K562 (cell line): Measurements from ENCODE around the gene ING4. TPM values are rescaled to one million over a fixed set of nuclear protein-coding genes. Genes with fewer than 3 reads are reported as not detected.

Source experiments
- CBFA2T3 ChIP-seq: fragments of 450-650 bp; IDR thresholded peaks from 2 replicates; pipeline ENCODE4 v1.6.1; 2017
- FOXJ3 ChIP-seq: sonication (generic); formaldehyde crosslinking; IDR thresholded peaks from 2 replicates; pipeline ENCODE4 v1.4.0; 2020; ENCODE audit warnings: mild to moderate bottlenecking, missing genetic modification reagents
- GABPB1 ChIP-seq: sonication (generic); formaldehyde crosslinking; IDR thresholded peaks from 2 replicates; pipeline ENCODE4 v1.8.0; 2022; ENCODE audit warnings: mild to moderate bottlenecking, missing genetic modification reagents
- KDM4B ChIP-seq, 2 experiments: fragments of 450-650 bp in 1 of 2; sonication (generic) in 1 of 2; IDR thresholded peaks; 2 replicates each; pipeline ENCODE4 v1.6.1; 2016 to 2017; ENCODE audit warnings: borderline replicate concordance in 2 of 2, antibody characterized with exemption in 1 of 2, low read depth in 1 of 2, mild to moderate bottlenecking in 1 of 2
- NRF1 ChIP-seq, 2 experiments: fragments of 450-650 bp; IDR thresholded peaks in 1 of 2; conservative IDR thresholded peaks in 1 of 2; 2 replicates each; pipeline ENCODE4 v1.6.1; 2014; ENCODE audit warnings: mild to moderate bottlenecking in 2 of 2
- SMARCA5 ChIP-seq: fragments of 450-650 bp; IDR thresholded peaks from 2 replicates; pipeline ENCODE4 v1.6.1; 2016
- ZNF232 ChIP-seq: sonication (generic); formaldehyde crosslinking; IDR thresholded peaks from 2 replicates; pipeline ENCODE4 v1.8.0; 2022; ENCODE audit warnings: mild to moderate bottlenecking, missing genetic modification reagents
- polyA plus RNA-seq, 8 experiments: library from polyadenylated mRNA; depleted of rRNA in 4 of 8; stranded (reverse) in 5 of 8; unstranded in 3 of 8; fragments of >200 nt; fragmentation: Nextera tagmentation in 2 of 8; fragmentation: Illumina TruSeq in 1 of 8; extraction: Ambion mirVana in 2 of 8; extraction: Trizol in 1 of 8; gene quantifications; 2 replicates each; pipeline versions ENCODE4 v1.2.1 to v1.2.3, GENCODE V29; 2011 to 2014; ENCODE audit warnings: inconsistent platforms in 1 of 8, missing spikeins in 1 of 8
- total RNA-seq, 7 experiments: library from RNA; depleted of rRNA in 6 of 7; stranded (reverse); fragments of >200 nt in 6 of 7; fragmentation: Illumina TruSeq in 2 of 7; extraction: Trizol in 2 of 7; gene quantifications; 2 replicates each; pipeline versions ENCODE4 v1.2.1 to v1.2.3, GENCODE V29; 2011 to 2021; ENCODE audit warnings: low replicate concordance in 1 of 7
- TF ChIP-seq, protein P1 (sequence below), 2 experiments: fragments of 450-650 bp in 1 of 2; sonication (generic) in 1 of 2; formaldehyde crosslinking in 1 of 2; IDR thresholded peaks; 2 replicates each; pipeline versions ENCODE4 v1.7.1 to v1.9.0; 2016 to 2022; ENCODE audit warnings: inconsistent platforms in 1 of 2, mild to moderate bottlenecking in 1 of 2, missing genetic modification reagents in 1 of 2
- TF ChIP-seq, protein P2 (sequence below): fragments of 250-450 bp; sonication (Bioruptor Pico); IDR thresholded peaks from 2 replicates; pipeline ENCODE4 v1.5.0; 2020; ENCODE audit warnings: mild to moderate bottlenecking, borderline replicate concordance
- TF ChIP-seq, protein P3 (sequence below), 2 experiments: IDR thresholded peaks; 2 replicates each; pipeline ENCODE4 v1.6.1; 2012; ENCODE audit warnings: improper control_type of control experiment in 2 of 2, low read depth in 2 of 2, low read length in 2 of 2, borderline replicate concordance in 1 of 2
- TF ChIP-seq, protein P4 (sequence below): fragments of 250-450 bp; sonication (Bioruptor Pico); IDR thresholded peaks from 2 replicates; pipeline ENCODE4 v1.9.0; 2021; ENCODE audit warnings: mild to moderate bottlenecking
- TF ChIP-seq, protein P5 (sequence below): sonication (generic); IDR thresholded peaks from 2 replicates; pipeline ENCODE4 v1.6.1; 2016

ING4 gene
- total and polyA plus RNA-seq, 9 of the 15 experiments (the other 6 are each of a cell fraction or from before 2014, with no cell fraction given), result 6.6 to 30.2 (median 15.7) TPM

DNA sequence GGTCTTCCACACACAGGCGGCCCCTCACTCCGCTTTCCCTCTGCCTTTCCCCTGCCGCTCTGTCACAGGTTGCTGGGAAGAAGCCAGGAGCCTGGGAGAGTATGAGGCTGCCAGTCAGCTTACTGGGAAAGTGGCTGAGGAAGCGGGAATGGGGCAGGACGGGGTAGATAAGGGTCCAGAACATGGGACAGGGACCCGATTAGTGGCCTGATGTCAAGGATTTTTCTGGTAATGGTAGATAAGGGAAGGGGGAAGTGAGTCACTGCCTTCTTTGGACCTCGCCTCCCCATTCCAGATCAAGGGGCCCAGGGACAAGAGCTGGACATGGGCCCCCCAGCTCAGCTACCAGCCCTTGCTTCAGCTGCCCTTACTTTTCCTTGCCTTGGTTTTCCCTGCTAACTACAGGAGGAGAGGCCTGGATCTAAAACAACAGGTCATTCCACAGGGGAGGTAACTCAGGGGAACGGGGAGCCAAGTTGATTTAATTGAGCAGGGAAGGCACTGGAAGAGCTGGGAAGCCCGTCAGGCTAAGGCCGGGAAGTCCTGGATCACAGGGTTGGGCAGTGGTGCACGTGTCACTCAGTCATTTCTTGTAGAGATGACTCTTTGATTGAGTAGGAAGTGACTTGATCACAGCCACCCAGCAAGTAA, 23.6 kb downstream of the ING4 start (continued):
- TF ChIP-seq, protein P1, sequence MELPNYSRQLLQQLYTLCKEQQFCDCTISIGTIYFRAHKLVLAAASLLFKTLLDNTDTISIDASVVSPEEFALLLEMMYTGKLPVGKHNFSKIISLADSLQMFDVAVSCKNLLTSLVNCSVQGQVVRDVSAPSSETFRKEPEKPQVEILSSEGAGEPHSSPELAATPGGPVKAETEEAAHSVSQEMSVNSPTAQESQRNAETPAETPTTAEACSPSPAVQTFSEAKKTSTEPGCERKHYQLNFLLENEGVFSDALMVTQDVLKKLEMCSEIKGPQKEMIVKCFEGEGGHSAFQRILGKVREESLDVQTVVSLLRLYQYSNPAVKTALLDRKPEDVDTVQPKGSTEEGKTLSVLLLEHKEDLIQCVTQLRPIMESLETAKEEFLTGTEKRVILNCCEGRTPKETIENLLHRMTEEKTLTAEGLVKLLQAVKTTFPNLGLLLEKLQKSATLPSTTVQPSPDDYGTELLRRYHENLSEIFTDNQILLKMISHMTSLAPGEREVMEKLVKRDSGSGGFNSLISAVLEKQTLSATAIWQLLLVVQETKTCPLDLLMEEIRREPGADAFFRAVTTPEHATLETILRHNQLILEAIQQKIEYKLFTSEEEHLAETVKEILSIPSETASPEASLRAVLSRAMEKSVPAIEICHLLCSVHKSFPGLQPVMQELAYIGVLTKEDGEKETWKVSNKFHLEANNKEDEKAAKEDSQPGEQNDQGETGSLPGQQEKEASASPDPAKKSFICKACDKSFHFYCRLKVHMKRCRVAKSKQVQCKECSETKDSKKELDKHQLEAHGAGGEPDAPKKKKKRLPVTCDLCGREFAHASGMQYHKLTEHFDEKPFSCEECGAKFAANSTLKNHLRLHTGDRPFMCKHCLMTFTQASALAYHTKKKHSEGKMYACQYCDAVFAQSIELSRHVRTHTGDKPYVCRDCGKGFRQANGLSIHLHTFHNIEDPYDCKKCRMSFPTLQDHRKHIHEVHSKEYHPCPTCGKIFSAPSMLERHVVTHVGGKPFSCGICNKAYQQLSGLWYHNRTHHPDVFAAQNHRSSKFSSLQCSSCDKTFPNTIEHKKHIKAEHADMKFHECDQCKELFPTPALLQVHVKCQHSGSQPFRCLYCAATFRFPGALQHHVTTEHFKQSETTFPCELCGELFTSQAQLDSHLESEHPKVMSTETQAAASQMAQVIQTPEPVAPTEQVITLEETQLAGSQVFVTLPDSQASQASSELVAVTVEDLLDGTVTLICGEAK (IDR thresholded peaks at IDR 0.05), result no peak
- TF ChIP-seq, protein P1 (CRISPR knock-in tag; IDR thresholded peaks at IDR 0.05), result no peak
- no peak; a peak in 1 of 4 replicates for TF ChIP-seq KDM4B (IDR thresholded peaks at IDR 0.05; ENCODE audit: borderline replicate concordance in 2 of 2, low read depth in 1 of 2)
- TF ChIP-seq, protein P2, sequence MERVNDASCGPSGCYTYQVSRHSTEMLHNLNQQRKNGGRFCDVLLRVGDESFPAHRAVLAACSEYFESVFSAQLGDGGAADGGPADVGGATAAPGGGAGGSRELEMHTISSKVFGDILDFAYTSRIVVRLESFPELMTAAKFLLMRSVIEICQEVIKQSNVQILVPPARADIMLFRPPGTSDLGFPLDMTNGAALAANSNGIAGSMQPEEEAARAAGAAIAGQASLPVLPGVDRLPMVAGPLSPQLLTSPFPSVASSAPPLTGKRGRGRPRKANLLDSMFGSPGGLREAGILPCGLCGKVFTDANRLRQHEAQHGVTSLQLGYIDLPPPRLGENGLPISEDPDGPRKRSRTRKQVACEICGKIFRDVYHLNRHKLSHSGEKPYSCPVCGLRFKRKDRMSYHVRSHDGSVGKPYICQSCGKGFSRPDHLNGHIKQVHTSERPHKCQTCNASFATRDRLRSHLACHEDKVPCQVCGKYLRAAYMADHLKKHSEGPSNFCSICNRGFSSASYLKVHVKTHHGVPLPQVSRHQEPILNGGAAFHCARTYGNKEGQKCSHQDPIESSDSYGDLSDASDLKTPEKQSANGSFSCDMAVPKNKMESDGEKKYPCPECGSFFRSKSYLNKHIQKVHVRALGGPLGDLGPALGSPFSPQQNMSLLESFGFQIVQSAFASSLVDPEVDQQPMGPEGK (CRISPR knock-in tag), result no peak
- TF ChIP-seq, protein P3, sequence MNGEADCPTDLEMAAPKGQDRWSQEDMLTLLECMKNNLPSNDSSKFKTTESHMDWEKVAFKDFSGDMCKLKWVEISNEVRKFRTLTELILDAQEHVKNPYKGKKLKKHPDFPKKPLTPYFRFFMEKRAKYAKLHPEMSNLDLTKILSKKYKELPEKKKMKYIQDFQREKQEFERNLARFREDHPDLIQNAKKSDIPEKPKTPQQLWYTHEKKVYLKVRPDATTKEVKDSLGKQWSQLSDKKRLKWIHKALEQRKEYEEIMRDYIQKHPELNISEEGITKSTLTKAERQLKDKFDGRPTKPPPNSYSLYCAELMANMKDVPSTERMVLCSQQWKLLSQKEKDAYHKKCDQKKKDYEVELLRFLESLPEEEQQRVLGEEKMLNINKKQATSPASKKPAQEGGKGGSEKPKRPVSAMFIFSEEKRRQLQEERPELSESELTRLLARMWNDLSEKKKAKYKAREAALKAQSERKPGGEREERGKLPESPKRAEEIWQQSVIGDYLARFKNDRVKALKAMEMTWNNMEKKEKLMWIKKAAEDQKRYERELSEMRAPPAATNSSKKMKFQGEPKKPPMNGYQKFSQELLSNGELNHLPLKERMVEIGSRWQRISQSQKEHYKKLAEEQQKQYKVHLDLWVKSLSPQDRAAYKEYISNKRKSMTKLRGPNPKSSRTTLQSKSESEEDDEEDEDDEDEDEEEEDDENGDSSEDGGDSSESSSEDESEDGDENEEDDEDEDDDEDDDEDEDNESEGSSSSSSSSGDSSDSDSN (IDR thresholded peaks at IDR 0.05; ENCODE audit: borderline replicate concordance in 1 of 2, low read depth in 2 of 2, low read length in 2 of 2), result no peak
- no peak for TF ChIP-seq SMARCA5
- TF ChIP-seq CBFA2T3, result peak; percentile 96
- TF ChIP-seq ZNF232 (CRISPR knock-in tag), result no peak
- TF ChIP-seq GABPB1, result peak; percentile 39; the same call in 1 of the 2 replicates
- TF ChIP-seq, protein P4, sequence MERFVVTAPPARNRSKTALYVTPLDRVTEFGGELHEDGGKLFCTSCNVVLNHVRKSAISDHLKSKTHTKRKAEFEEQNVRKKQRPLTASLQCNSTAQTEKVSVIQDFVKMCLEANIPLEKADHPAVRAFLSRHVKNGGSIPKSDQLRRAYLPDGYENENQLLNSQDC (CRISPR knock-in tag), result no peak
- TF ChIP-seq FOXJ3 (CRISPR knock-in tag), result no peak
- TF ChIP-seq, protein P5, sequence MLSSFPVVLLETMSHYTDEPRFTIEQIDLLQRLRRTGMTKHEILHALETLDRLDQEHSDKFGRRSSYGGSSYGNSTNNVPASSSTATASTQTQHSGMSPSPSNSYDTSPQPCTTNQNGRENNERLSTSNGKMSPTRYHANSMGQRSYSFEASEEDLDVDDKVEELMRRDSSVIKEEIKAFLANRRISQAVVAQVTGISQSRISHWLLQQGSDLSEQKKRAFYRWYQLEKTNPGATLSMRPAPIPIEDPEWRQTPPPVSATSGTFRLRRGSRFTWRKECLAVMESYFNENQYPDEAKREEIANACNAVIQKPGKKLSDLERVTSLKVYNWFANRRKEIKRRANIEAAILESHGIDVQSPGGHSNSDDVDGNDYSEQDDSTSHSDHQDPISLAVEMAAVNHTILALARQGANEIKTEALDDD, result no peak
- TF ChIP-seq NRF1 (conservative IDR thresholded peaks at IDR 0.05 in 1 of 2, IDR thresholded peaks at IDR 0.05 in 1 of 2), result no peak
